ENCODE measurements around the gene CHCHD5.

The CHCHD5 gene

GRCh38 chr2:112625474-112626114, 41.2 kb downstream of the CHCHD5 start:
- H3K9me3 ChIP-seq (ENCODE audit: severe bottlenecking) = no peaks in the 10 kb centered on the region
- H3K36me3 ChIP-seq = no peaks in the 10 kb centered on the region
- no peaks in the 10 kb centered on the region for H3K27me3 ChIP-seq (ENCODE audit: insufficient read depth, low read depth, severe bottlenecking)
- TF ChIP-seq, protein P1, sequence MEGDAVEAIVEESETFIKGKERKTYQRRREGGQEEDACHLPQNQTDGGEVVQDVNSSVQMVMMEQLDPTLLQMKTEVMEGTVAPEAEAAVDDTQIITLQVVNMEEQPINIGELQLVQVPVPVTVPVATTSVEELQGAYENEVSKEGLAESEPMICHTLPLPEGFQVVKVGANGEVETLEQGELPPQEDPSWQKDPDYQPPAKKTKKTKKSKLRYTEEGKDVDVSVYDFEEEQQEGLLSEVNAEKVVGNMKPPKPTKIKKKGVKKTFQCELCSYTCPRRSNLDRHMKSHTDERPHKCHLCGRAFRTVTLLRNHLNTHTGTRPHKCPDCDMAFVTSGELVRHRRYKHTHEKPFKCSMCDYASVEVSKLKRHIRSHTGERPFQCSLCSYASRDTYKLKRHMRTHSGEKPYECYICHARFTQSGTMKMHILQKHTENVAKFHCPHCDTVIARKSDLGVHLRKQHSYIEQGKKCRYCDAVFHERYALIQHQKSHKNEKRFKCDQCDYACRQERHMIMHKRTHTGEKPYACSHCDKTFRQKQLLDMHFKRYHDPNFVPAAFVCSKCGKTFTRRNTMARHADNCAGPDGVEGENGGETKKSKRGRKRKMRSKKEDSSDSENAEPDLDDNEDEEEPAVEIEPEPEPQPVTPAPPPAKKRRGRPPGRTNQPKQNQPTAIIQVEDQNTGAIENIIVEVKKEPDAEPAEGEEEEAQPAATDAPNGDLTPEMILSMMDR (IDR thresholded peaks at IDR 0.05; ENCODE audit: low read depth, low read length) = no peak
- DNase-seq = no peak
- no peak overlapping the region for H3K4me3 ChIP-seq (ENCODE audit: low read depth, low read length)
- H3K27ac ChIP-seq = no peak overlapping the region

- DNase-seq = peak; percentile 57
- TF ChIP-seq, protein P1 (IDR thresholded peaks at IDR 0.05; ENCODE audit: low read depth, low read length) = peak; percentile 96
- Histone ChIP-seq H3K27me3 (ENCODE audit: insufficient read depth, low read depth, severe bottlenecking) (no peaks in the 10 kb centered on the region), H3K36me3 (no peaks in the 10 kb centered on the region), H3K9me3 (ENCODE audit: severe bottlenecking) (no peaks in the 10 kb centered on the region), H3K27ac (no peak overlapping the region), H3K4me3 (ENCODE audit: low read depth, low read length) (no peak overlapping the region)
These were observed 42.2 kb downstream of the CHCHD5 start for GRCh38 chr2:112626604-112627059.

DNA sequence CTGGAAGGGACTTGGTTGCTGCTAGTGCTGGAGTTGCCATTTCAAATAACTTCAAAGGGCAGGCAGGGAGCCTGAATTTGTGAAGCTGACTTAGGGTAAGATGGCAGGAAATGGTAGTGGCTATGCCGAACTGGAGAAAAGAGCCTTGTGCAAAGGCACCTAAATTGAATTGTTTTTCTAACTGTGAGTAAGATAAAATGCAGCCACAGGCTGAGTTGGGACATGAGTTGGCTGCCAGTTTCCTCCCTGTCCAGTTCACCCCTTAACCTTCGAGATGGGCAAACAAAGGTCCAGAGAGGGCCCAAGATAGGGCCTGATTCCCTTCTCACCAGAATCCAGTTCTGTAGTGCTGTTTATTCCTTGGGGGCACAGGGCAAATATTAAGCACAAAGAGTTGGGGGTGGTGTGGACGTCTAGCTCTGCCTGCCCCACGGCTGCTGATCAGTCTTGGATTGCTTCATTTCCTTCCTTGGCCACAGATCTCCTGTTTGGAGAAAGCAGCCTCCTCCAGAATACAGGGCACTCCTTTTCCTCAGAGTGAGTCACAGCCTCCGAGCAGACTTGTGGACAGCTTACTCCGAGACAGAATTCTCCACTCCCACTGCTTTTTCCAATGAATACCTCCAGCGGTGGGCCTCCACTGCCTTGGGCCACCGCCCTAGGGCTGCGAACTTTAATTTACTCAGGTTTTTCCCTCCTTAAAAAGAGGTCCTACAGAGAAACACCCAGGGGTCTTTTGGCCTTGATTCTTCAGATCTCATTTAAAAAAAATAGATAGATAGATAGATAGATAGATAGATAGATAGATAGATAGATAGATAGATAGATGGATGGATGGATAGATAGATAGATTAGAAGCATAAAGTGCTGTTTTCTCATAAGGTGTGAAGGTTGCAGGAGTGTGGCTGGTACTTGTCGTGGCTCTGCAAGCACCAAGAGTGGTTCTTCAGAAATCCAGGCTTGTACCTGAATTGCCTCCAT, 42.9 kb downstream of the CHCHD5 start:
- Histone ChIP-seq H3K36me3 (no peaks in the 10 kb centered on the region), H3K4me3 (ENCODE audit: low read depth, low read length) (no peak overlapping the region), H3K27ac (no peak overlapping the region), H3K9me3 (ENCODE audit: severe bottlenecking) (no peaks in the 10 kb centered on the region), H3K27me3 (ENCODE audit: insufficient read depth, low read depth, severe bottlenecking) (no peaks in the 10 kb centered on the region)
- TF ChIP-seq, protein P1 (IDR thresholded peaks at IDR 0.05; ENCODE audit: low read depth, low read length) = no peak
- no peak for DNase-seq

DNA sequence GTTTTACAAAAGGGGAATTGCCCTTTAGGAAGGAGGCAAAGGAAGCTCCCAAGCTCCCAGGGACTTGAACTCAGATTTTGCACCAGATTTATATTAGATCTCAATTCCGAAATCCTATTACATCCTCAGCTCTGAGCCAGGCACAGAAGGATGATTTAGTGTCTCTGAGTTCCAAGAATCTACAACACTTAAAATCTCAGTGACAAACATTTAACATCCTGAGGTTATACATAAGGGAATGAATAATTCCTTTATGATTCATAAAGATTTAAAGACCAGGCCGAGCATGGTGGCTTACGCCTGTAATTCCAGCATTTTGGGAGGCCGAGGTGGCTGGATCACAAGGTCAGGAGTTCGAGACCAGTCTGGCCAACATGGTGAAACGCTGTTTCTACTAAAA, 44.8 kb downstream of the CHCHD5 start:
- Histone ChIP-seq H3K36me3 (no peaks in the 10 kb centered on the region), H3K4me3 (ENCODE audit: low read depth, low read length) (no peak overlapping the region), H3K9me3 (ENCODE audit: severe bottlenecking) (no peaks in the 10 kb centered on the region), H3K27me3 (ENCODE audit: insufficient read depth, low read depth, severe bottlenecking) (no peaks in the 10 kb centered on the region), H3K27ac (no peak overlapping the region)
- DNase-seq = no peak
- TF ChIP-seq, protein P1 (IDR thresholded peaks at IDR 0.05; ENCODE audit: low read depth, low read length) = no peak

DNA sequence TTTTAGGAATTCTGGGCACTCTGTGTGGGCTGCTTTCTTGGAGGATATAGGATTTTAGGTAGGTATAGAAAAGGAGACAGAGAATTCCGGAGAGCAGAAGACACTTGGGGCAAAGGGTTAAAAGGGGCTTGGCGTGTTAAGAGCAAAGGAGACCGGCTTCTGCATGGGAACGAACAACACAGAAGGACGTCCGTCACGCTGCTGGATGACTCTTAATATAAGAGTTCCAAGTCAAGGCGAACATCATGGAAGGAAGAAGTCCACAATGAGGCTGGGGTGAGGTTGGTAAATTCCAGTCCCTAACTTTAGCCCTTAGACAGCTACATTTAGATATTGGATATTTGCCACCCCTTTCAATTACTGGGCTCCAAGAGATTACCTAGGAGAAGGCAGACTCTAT, 45.4 kb downstream of the CHCHD5 start:
- DNase-seq = no peak
- Histone ChIP-seq H3K36me3 (no peaks in the 10 kb centered on the region), H3K27me3 (ENCODE audit: insufficient read depth, low read depth, severe bottlenecking) (no peaks in the 10 kb centered on the region), H3K27ac (peak overlapping the region; percentile 84), H3K4me3 (ENCODE audit: low read depth, low read length) (no peak overlapping the region), H3K9me3 (ENCODE audit: severe bottlenecking) (no peaks in the 10 kb centered on the region)
- TF ChIP-seq, protein P1 (IDR thresholded peaks at IDR 0.05; ENCODE audit: low read depth, low read length) = no peak
